B cell (primary cell): ENCODE measurements around the gene TECPR2.

ENCODE experiments used
- CTCF ChIP-seq: fragments of 200-600 bp; IDR thresholded peaks from one replicate; pipeline ENCODE4 v1.8.0; 2022; ENCODE audit warnings: antibody characterized with exemption, mild to moderate bottlenecking
- EZH2 ChIP-seq: IDR thresholded peaks from 2 replicates; pipeline ENCODE4 v1.6.1; 2012; ENCODE audit warnings: borderline replicate concordance, low read depth, mild to moderate bottlenecking, moderate library complexity, low read length; ENCODE audit not compliant: insufficient read depth, poor library complexity, severe bottlenecking

DNA sequence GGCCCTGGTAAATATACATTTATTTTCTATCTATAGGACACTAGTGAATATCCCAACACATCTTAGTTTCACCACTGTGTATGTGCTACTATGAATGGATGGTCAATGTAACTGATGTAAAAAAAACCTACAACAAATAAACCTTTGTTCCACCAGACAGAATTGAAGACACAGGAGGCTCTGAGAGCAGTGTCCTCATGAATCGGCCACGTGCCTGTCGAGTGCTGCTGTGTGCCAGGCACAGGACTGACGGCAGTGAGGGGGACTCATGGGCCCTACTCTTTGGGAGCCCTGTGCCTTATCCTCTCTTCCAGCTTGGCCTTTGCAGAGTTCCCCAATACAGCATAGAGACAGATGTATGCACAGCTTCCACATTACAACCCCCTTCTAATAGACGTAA, 18.3 kb upstream of the TECPR2 start:
- TF ChIP-seq EZH2 (no peak), CTCF (no peak)
